Activated CD8-positive, alpha-beta T cell treated with anti-CD3 and anti-CD28 coated beads for 36 hours (primary cell): ENCODE measurements around the gene L1CAM. TPM values are rescaled to one million over a fixed set of nuclear protein-coding genes. Genes with fewer than 3 reads are reported as not detected.

ENCODE experiments used
- ATAC-seq: fragments of 200-7000 bp; cut with Tn5 transposase; one replicate; pipeline ENCODE4 v1.10.0; 2021; ENCODE audit warnings: mild to moderate bottlenecking, moderate library complexity
- CTCF ChIA-PET: fragments of 350-600 bp; sonication (Branson Sonifier 250); formaldehyde crosslinking; loops from one replicate; lab custom pipeline; 2021; ENCODE audit warnings: antibody characterized with exemption; lab: Charles Lee
- POLR2A ChIA-PET: fragments of 350-600 bp; sonication (Branson Sonifier 250); formaldehyde crosslinking; loops from one replicate; lab custom pipeline; 2021; ENCODE audit warnings: antibody characterized with exemption; lab: Charles Lee
- DNase-seq: peaks from one replicate; pipeline ENCODE4 v3.0.0-alpha.2; 2020
- H3K27ac Mint-ChIP-seq: one replicate; pipeline ENCODE4 v1.8.0; 2021; ENCODE audit warnings: mild to moderate bottlenecking, mixed read lengths
- H3K27me3 Mint-ChIP-seq: one replicate; pipeline ENCODE4 v1.8.0; 2021; ENCODE audit warnings: mixed read lengths
- H3K36me3 Mint-ChIP-seq: one replicate; pipeline ENCODE4 v1.8.0; 2021; ENCODE audit warnings: low read depth, mixed read lengths
- H3K4me1 Mint-ChIP-seq: one replicate; pipeline ENCODE4 v1.8.0; 2021; ENCODE audit warnings: low read depth, mixed read lengths
- H3K4me3 Mint-ChIP-seq: one replicate; pipeline ENCODE4 v1.8.0; 2021; ENCODE audit warnings: mild to moderate bottlenecking, moderate library complexity, mixed read lengths
- H3K9me3 Mint-ChIP-seq: one replicate; pipeline ENCODE4 v1.8.0; 2021; ENCODE audit warnings: mixed read lengths
- CTCF ChIP-seq: fragments of 200-600 bp; IDR thresholded peaks from one replicate; pipeline ENCODE4 v1.8.0; 2022; ENCODE audit warnings: antibody characterized with exemption, mild to moderate bottlenecking
- intact Hi-C: fragments of 100-400 bp; cut with micrococcal nuclease; formaldehyde crosslinking; loops from one replicate; pipeline ENCODE4 v1.10.0; 2022
- total RNA-seq, 2 experiments: library from RNA; stranded (reverse); gene quantifications; one replicate each; pipeline ENCODE4 v1.2.3, GENCODE V29; 2021

L1CAM gene
- total RNA-seq, 2 experiments from 2014 or later: 2.1 to 2.2 TPM

DNA sequence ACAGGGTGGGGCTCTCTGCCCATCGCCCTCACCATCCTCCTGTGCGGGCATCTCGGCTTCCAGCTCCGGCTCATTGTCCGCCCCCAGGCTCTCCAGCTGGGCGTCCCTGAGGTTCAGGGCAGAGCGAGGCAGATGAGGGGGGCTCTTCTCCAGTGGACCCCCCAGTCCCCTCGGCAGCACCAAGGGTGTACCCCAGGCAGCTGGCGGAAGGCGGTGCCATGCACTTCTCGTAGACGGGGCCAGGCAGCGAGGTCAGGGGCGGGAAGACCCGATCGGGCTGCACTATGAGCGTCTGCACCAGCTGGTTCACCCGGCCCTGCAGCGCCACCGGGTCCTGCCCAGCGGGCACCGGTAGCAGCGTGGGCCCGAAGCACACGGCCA, 24.0 kb upstream of the L1CAM start:
- Mint-ChIP-seq H3K9me3 (no peaks in the 10 kb centered on the region), H3K27ac (no peak overlapping the region), H3K4me3 (no peak overlapping the region), H3K27me3 (no peaks in the 10 kb centered on the region), H3K4me1 (peaks cover 14% of the 10 kb centered on the region), H3K36me3 (peaks cover 3% of the 10 kb centered on the region)
- no peak for TF ChIP-seq CTCF
- ATAC-seq: no peak
- POLR2A ChIA-PET: interaction anchor here (0.7 to 2.0 kb wide), 3 partner anchors 13 to 35 kb away, joined by 3 to 5 read pairs (median 5); partner anchors contain the start of gene RENBP
- CTCF ChIA-PET: interaction anchor here (1.1 kb wide), 1 partner anchor 16 kb away, joined by 3 read pairs; the partner anchor contains the start of gene ARHGAP4
- DNase-seq: no peak
- intact Hi-C loops: no loop called here

DNA sequence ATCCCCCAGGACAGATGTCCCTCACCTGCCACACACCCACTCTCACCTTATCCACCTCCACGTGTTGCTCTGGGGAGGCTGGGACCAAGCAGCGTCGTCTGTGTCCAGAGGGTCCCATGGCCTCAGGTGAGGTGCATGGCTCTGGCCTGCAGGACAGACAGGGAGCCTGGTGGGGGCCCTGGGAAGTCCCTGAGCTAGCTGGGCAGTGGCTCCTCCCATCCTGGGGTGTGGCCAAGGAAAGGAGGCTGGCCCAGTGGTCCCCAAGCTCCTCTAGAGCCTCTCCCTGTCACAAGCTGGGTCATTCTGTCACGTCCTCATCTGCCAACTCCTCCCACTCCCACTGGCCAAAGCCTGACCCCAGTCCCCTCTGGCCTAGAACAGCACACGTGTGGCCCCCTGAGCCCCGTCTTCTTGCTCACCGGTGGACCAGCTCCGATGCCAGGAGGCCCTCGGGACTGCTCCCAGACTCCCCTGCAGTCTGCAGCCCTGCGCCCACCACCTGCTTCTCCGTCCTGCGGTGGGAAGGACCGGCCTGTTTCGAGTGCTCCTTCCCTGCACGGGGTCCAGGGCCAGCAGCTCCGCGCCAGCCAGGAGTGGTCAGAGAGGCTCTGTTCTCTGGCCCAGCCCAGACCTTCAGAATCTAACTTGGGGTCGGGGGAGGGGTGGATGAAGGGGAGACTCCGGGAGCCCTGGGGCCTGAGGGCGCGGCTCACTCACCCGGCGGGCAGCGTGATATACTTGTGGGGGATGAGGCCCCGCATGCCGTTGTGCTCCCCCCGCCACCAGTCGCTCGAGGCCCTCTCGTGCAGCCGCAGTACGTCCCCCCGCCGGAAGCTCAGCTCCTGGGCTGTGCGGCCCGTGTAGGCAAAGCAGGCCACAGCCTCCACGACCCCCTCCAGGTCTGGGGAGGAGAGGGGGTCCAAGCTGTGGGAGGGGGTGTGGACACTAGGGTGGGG, 23.3 kb upstream of the L1CAM start:
- POLR2A ChIA-PET: interaction anchor here (0.7 to 4.7 kb wide), 3 partner anchors 16 to 110 kb away, joined by 3 to 25 read pairs (median 3); partner anchors contain the start of genes ARHGAP4 and RENBP
- no peaks in the 10 kb centered on the region for H3K27me3 Mint-ChIP-seq
- ATAC-seq (peak; percentile 46), DNase-seq (peak; percentile 44)
- H3K9me3 Mint-ChIP-seq: no peaks in the 10 kb centered on the region
- CTCF ChIA-PET: no interaction called here
- H3K4me3 Mint-ChIP-seq: no peak overlapping the region
- peaks cover 3% of the 10 kb centered on the region for H3K36me3 Mint-ChIP-seq
- peaks cover 17% of the 10 kb centered on the region for H3K4me1 Mint-ChIP-seq
- no peak overlapping the region for H3K27ac Mint-ChIP-seq
- intact Hi-C loops: no loop called here
- no peak for TF ChIP-seq CTCF

GRCh38 chrX:153908219-153908860, 22.4 kb upstream of the L1CAM start:
- TF ChIP-seq CTCF: no peak
- ATAC-seq: no peak
- intact Hi-C loops: no loop called here
- no peaks in the 10 kb centered on the region for H3K27me3 Mint-ChIP-seq
- H3K36me3 Mint-ChIP-seq: peaks cover 3% of the 10 kb centered on the region
- H3K9me3 Mint-ChIP-seq: no peaks in the 10 kb centered on the region
- H3K4me3 Mint-ChIP-seq: no peak overlapping the region
- peaks cover 23% of the 10 kb centered on the region for H3K4me1 Mint-ChIP-seq
- no peak overlapping the region for H3K27ac Mint-ChIP-seq
- POLR2A ChIA-PET: interaction anchor here (0.9 to 4.7 kb wide), 3 partner anchors 17 to 109 kb away, joined by 3 to 25 read pairs (median 6); partner anchors contain the start of gene ARHGAP4
- CTCF ChIA-PET: no interaction called here
- no peak for DNase-seq

GRCh38 chrX:153907456-153907855, 21.5 kb upstream of the L1CAM start:
- intact Hi-C loops: no loop called here
- Mint-ChIP-seq H3K9me3 (no peaks in the 10 kb centered on the region), H3K36me3 (peaks cover 3% of the 10 kb centered on the region), H3K27me3 (no peaks in the 10 kb centered on the region), H3K4me3 (no peak overlapping the region), H3K4me1 (peaks cover 29% of the 10 kb centered on the region), H3K27ac (no peak overlapping the region)
- ChIA-PET POLR2A (interaction anchor here (1.0 to 4.7 kb wide), 4 partner anchors 10 to 43 kb away, joined by 3 to 25 read pairs (median 4); partner anchors contain the start of gene ARHGAP4), CTCF (no interaction called here)
- DNase-seq (no peak), ATAC-seq (no peak)
- TF ChIP-seq CTCF: no peak
